ENCODE measurements around the gene FAM184A. TPM values are rescaled to one million over a fixed set of nuclear protein-coding genes. Genes with fewer than 3 reads are reported as not detected.

Gene FAM184A
- total and polyA plus RNA-seq, 2 experiments from 2014 or later: 13.7 to 18.6 TPM

DNA sequence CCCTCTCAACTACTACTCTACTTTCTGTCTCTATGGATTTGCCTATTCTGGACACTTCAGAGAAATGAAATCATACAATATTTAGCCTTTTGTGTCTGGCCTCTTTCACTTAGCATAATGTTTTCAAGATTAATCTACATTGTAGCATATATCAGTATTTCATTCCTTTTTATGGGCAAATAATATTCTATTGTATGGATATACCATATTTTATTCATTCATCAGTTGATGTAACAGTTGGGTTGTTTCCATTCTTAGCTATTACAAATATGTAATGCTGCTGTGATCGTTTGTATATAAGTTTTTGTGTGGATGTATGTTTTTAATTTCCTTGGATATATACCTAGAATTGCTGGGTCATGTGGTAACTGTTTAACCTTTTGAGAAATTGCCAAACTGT lies 23.4 kb downstream of the FAM184A start:
- Histone ChIP-seq H3K4me2 (no peak overlapping the region), H4K20me1 (replicated peaks; ENCODE audit: insufficient read depth) (no peaks in the 10 kb centered on the region), H3K4me3 (no peak overlapping the region), H3K4me1 (ENCODE audit: insufficient read depth) (peaks cover 26% of the 10 kb centered on the region), H3K27me3 (ENCODE audit: insufficient read depth) (no peaks in the 10 kb centered on the region), H2AFZ (no peak overlapping the region), H3K9me2 (ENCODE audit: insufficient read depth) (no peaks in the 10 kb centered on the region), H3F3A (replicated peaks; ENCODE audit: low read depth) (no peaks in the 10 kb centered on the region), H3K36me3 (ENCODE audit: insufficient read depth) (no peaks in the 10 kb centered on the region), H3K79me2 (replicated peaks; ENCODE audit: insufficient read depth) (0 out of 2 replicates have a peak, but pooled peaks cover 6% of the 10 kb centered on the region), H3K27ac (ENCODE audit: low read depth) (no peak overlapping the region)
- Mint-ChIP-seq H3K4me1 (peaks cover 35% of the 10 kb centered on the region), H3K27me3 (ENCODE audit: insufficient read depth, low read depth, poor library complexity) (peaks cover 4% of the 10 kb centered on the region), H3K27ac (no peak overlapping the region), H3K4me3 (no peak overlapping the region), H3K36me3 (ENCODE audit: low read depth) (peaks cover 18% of the 10 kb centered on the region; the same call in 2 of the 3 replicates), H3K9me3 (peaks cover 12% of the 10 kb centered on the region)
- TF ChIP-seq EZH2phosphoT487 (IDR thresholded peaks at IDR 0.05; ENCODE audit: unreplicated experiment): no peak
- no peak for TF ChIP-seq CTCF (conservative IDR thresholded peaks at IDR 0.05; ENCODE audit: low read depth in 2 of 2)
- no peak for TF ChIP-seq CREB1 (CRISPR knock-in tag; IDR thresholded peaks at IDR 0.05; ENCODE audit: low read depth)
- TF ChIP-seq, protein P1, sequence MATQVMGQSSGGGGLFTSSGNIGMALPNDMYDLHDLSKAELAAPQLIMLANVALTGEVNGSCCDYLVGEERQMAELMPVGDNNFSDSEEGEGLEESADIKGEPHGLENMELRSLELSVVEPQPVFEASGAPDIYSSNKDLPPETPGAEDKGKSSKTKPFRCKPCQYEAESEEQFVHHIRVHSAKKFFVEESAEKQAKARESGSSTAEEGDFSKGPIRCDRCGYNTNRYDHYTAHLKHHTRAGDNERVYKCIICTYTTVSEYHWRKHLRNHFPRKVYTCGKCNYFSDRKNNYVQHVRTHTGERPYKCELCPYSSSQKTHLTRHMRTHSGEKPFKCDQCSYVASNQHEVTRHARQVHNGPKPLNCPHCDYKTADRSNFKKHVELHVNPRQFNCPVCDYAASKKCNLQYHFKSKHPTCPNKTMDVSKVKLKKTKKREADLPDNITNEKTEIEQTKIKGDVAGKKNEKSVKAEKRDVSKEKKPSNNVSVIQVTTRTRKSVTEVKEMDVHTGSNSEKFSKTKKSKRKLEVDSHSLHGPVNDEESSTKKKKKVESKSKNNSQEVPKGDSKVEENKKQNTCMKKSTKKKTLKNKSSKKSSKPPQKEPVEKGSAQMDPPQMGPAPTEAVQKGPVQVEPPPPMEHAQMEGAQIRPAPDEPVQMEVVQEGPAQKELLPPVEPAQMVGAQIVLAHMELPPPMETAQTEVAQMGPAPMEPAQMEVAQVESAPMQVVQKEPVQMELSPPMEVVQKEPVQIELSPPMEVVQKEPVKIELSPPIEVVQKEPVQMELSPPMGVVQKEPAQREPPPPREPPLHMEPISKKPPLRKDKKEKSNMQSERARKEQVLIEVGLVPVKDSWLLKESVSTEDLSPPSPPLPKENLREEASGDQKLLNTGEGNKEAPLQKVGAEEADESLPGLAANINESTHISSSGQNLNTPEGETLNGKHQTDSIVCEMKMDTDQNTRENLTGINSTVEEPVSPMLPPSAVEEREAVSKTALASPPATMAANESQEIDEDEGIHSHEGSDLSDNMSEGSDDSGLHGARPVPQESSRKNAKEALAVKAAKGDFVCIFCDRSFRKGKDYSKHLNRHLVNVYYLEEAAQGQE (IDR thresholded peaks at IDR 0.05; ENCODE audit: unreplicated experiment): no peak
- TF ChIP-seq, protein P2, sequence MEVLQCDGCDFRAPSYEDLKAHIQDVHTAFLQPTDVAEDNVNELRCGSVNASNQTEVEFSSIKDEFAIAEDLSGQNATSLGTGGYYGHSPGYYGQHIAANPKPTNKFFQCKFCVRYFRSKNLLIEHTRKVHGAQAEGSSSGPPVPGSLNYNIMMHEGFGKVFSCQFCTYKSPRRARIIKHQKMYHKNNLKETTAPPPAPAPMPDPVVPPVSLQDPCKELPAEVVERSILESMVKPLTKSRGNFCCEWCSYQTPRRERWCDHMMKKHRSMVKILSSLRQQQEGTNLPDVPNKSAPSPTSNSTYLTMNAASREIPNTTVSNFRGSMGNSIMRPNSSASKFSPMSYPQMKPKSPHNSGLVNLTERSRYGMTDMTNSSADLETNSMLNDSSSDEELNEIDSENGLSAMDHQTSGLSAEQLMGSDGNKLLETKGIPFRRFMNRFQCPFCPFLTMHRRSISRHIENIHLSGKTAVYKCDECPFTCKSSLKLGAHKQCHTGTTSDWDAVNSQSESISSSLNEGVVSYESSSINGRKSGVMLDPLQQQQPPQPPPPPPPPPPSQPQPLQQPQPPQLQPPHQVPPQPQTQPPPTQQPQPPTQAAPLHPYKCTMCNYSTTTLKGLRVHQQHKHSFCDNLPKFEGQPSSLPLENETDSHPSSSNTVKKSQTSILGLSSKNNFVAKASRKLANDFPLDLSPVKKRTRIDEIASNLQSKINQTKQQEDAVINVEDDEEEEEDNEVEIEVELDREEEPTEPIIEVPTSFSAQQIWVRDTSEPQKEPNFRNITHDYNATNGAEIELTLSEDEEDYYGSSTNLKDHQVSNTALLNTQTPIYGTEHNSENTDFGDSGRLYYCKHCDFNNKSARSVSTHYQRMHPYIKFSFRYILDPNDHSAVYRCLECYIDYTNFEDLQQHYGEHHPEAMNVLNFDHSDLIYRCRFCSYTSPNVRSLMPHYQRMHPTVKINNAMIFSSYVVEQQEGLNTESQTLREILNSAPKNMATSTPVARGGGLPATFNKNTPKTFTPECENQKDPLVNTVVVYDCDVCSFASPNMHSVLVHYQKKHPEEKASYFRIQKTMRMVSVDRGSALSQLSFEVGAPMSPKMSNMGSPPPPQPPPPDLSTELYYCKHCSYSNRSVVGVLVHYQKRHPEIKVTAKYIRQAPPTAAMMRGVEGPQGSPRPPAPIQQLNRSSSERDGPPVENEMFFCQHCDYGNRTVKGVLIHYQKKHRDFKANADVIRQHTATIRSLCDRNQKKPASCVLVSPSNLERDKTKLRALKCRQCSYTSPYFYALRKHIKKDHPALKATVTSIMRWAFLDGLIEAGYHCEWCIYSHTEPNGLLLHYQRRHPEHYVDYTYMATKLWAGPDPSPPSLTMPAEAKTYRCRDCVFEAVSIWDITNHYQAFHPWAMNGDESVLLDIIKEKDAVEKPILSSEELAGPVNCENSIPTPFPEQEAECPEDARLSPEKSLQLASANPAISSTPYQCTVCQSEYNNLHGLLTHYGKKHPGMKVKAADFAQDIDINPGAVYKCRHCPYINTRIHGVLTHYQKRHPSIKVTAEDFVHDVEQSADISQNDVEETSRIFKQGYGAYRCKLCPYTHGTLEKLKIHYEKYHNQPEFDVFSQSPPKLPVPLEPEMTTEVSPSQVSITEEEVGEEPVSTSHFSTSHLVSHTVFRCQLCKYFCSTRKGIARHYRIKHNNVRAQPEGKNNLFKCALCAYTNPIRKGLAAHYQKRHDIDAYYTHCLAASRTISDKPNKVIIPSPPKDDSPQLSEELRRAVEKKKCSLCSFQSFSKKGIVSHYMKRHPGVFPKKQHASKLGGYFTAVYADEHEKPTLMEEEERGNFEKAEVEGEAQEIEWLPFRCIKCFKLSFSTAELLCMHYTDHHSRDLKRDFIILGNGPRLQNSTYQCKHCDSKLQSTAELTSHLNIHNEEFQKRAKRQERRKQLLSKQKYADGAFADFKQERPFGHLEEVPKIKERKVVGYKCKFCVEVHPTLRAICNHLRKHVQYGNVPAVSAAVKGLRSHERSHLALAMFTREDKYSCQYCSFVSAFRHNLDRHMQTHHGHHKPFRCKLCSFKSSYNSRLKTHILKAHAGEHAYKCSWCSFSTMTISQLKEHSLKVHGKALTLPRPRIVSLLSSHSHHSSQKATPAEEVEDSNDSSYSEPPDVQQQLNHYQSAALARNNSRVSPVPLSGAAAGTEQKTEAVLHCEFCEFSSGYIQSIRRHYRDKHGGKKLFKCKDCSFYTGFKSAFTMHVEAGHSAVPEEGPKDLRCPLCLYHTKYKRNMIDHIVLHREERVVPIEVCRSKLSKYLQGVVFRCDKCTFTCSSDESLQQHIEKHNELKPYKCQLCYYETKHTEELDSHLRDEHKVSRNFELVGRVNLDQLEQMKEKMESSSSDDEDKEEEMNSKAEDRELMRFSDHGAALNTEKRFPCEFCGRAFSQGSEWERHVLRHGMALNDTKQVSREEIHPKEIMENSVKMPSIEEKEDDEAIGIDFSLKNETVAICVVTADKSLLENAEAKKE (CRISPR knock-in tag; IDR thresholded peaks at IDR 0.05): no peak
- no peak for TF ChIP-seq POLR2AphosphoS5 (IDR thresholded peaks at IDR 0.05; ENCODE audit: low read depth)
- TF ChIP-seq NANOG (IDR thresholded peaks at IDR 0.05; ENCODE audit: borderline replicate concordance): no peak
- TF ChIP-seq EZH2 (IDR thresholded peaks at IDR 0.05; ENCODE audit: low read depth, unreplicated experiment): no peak
- TF ChIP-seq ETS1 (IDR thresholded peaks at IDR 0.05): no peak
- TF ChIP-seq JUNB (IDR thresholded peaks at IDR 0.05; ENCODE audit: unreplicated experiment): no peak
- no peak for TF ChIP-seq STAT1 (IDR thresholded peaks at IDR 0.05; ENCODE audit: unreplicated experiment)
- TF ChIP-seq ZNF331 (CRISPR knock-in tag; IDR thresholded peaks at IDR 0.05; ENCODE audit: low read depth): no peak
- no peak for TF ChIP-seq ZNF114 (CRISPR knock-in tag; IDR thresholded peaks at IDR 0.05)
- ATAC-seq: no peak
- DNase-seq (ENCODE audit: low spot score): no peak

All from GM23338 (cell line).